ENCODE results near the gene CHRNA7. TPM values are rescaled to one million over a fixed set of nuclear protein-coding genes. Genes with fewer than 3 reads are reported as not detected.

CHRNA7 gene
- total and polyA plus RNA-seq, 9 of the 15 experiments (the other 6 are each of a cell fraction or from before 2014, with no cell fraction given) = 0.04 TPM; not detected in 8

GRCh38 chr15:32099097-32099785 lies 68.9 kb downstream of the CHRNA7 start (continued):
- TF ChIP-seq ZBED1 (IDR thresholded peaks at IDR 0.05) = no peak

DNA sequence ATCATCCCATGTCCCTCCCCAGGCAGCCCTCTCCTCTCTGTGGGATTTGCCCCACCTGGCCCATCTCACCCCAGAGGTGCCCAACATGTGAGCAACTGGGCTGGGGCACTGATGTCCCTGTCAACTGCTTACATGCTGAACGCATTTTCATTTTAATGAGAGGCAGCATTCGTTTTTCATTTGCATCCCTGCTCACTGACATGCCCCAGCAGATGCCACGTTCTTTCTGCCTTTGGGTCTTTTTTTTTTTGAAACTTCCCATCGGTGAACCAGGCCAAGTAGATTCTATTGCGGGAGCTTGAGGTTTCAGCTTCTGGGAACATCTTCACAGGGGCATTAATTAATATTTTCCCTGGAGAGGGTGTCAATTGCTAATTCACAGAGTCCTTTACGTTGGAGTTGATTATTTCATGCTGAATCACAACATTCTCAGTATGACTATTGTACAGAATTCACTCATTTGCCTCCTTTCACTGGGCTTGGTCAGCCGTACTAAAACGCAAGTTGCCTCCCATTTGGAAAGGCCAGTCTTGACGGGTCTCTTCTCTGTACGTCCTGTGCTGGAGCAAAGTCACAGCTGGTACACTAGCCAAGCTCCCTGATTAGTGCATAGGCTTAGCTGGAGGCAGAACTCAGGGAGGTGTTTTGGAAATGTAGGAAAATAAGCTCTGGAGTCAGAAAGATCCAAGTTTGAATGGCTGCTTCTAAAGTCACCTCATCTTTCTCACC lies 69.8 kb downstream of the CHRNA7 start:
- Histone ChIP-seq H4K20me1 (replicated peaks; ENCODE audit: control insufficient read depth, insufficient read depth, low read length) (no peaks in the 10 kb centered on the region; the same call in 1 of the 2 replicates), H3K27ac (ENCODE audit: extremely low read depth, low read depth, low read length) (no peak overlapping the region), H3K4me1 (replicated peaks in 1 of 2; ENCODE audit: control insufficient read depth in 2 of 2, insufficient read depth in 2 of 2, low read length in 2 of 2) (no peaks in the 10 kb centered on the region), H3K9ac (ENCODE audit: insufficient read depth in 1 of 2, low read depth in 2 of 2, low read length in 2 of 2) (no peak overlapping the region), H3K9me3 (replicated peaks; ENCODE audit: control insufficient read depth, insufficient read depth, low read depth, low read length) (no peaks in the 10 kb centered on the region), H2AFZ (ENCODE audit: low read depth, low read length) (no peak overlapping the region), H3K4me2 (ENCODE audit: insufficient read depth, low read length) (no peak overlapping the region), H3K9me1 (ENCODE audit: control insufficient read depth, insufficient read depth, low read length) (no peaks in the 10 kb centered on the region), H3K27me3 (ENCODE audit: control insufficient read depth in 2 of 2, insufficient read depth in 2 of 2, low read length in 2 of 2) (no peaks in the 10 kb centered on the region), H3K79me2 (ENCODE audit: control insufficient read depth, insufficient read depth, low read length) (no peaks in the 10 kb centered on the region), H3K4me3 (no peak overlapping the region), H3K36me3 (ENCODE audit: control insufficient read depth, insufficient read depth, low read length) (no peaks in the 10 kb centered on the region)
- ChIA-PET CTCF (ENCODE audit: low intra/inter-chr PET ratio) (no interaction called here), POLR2A (no interaction called here)
- DNase-seq (ENCODE audit: extremely low read depth in 1 of 4, low spot score in 3 of 4) = no peak
- in situ Hi-C loops (cut with MboI) = no loop called here
- no TSS peak for BruUV-seq (replicated peaks)
- intact Hi-C loops (cut with micrococcal nuclease) = no loop called here
- no peak for FAIRE-seq
- WGBS (ENCODE audit: insufficient coverage, low coverage, missing lambda C conversion rate) = 0% methylated on average over 10 of the region's 10 CpGs
- no peak for ATAC-seq
- TF ChIP-seq, protein P1, sequence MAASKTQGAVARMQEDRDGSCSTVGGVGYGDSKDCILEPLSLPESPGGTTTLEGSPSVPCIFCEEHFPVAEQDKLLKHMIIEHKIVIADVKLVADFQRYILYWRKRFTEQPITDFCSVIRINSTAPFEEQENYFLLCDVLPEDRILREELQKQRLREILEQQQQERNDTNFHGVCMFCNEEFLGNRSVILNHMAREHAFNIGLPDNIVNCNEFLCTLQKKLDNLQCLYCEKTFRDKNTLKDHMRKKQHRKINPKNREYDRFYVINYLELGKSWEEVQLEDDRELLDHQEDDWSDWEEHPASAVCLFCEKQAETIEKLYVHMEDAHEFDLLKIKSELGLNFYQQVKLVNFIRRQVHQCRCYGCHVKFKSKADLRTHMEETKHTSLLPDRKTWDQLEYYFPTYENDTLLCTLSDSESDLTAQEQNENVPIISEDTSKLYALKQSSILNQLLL (CRISPR knock-in tag; IDR thresholded peaks at IDR 0.05; ENCODE audit: borderline replicate concordance) = no peak
- TF ChIP-seq STAG1 (CRISPR knock-in tag; IDR thresholded peaks at IDR 0.05; ENCODE audit: borderline replicate concordance) (no peak), ELF4 (CRISPR knock-in tag; IDR thresholded peaks at IDR 0.05) (no peak), SRSF1 (IDR thresholded peaks at IDR 0.05; ENCODE audit: low read depth, low read length) (no peak), XRCC4 (IDR thresholded peaks at IDR 0.05; ENCODE audit: extremely low read depth, insufficient read depth, insufficient read length) (no peak), KLF10 (CRISPR knock-in tag; IDR thresholded peaks at IDR 0.05) (no peak), RAD21 (CRISPR knock-in tag; conservative IDR thresholded peaks at IDR 0.05 in 1 of 2, IDR thresholded peaks at IDR 0.05 in 1 of 2) (no peak)
- TF ChIP-seq, protein P2, sequence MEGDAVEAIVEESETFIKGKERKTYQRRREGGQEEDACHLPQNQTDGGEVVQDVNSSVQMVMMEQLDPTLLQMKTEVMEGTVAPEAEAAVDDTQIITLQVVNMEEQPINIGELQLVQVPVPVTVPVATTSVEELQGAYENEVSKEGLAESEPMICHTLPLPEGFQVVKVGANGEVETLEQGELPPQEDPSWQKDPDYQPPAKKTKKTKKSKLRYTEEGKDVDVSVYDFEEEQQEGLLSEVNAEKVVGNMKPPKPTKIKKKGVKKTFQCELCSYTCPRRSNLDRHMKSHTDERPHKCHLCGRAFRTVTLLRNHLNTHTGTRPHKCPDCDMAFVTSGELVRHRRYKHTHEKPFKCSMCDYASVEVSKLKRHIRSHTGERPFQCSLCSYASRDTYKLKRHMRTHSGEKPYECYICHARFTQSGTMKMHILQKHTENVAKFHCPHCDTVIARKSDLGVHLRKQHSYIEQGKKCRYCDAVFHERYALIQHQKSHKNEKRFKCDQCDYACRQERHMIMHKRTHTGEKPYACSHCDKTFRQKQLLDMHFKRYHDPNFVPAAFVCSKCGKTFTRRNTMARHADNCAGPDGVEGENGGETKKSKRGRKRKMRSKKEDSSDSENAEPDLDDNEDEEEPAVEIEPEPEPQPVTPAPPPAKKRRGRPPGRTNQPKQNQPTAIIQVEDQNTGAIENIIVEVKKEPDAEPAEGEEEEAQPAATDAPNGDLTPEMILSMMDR (IDR thresholded peaks at IDR 0.05 in 2 of 3, conservative IDR thresholded peaks at IDR 0.05 in 1 of 3; ENCODE audit: insufficient read depth in 2 of 3, low read depth in 1 of 3, low read length in 3 of 3) = no peak

Measured in K562 (cell line).